Keratinocyte (primary cell): Measurements from ENCODE around the gene PLCD4.

ENCODE experiments used
- CTCF ChIP-seq, 3 experiments: IDR thresholded peaks in 1 of 3; conservative IDR thresholded peaks in 1 of 3; optimal IDR thresholded peaks in 1 of 3; 2 replicates in 2 of 3; 3 replicates in 1 of 3; pipeline versions ENCODE3 to v1.5.1; 2011; ENCODE audit warnings: low read length in 3 of 3, mild to moderate bottlenecking in 3 of 3, moderate library complexity in 2 of 3, control low read depth in 1 of 3, inconsistent platforms in 1 of 3; ENCODE audit not compliant: insufficient read depth in 2 of 3; ENCODE audit errors: extremely low read depth in 1 of 3
- EZH2 ChIP-seq: IDR thresholded peaks from one replicate; pipeline ENCODE4 v1.6.1; 2012; ENCODE audit warnings: inconsistent platforms, mild to moderate bottlenecking, low read length, moderate library complexity

- TF ChIP-seq CTCF (optimal IDR thresholded peaks at IDR 0.05 in 1 of 3, IDR thresholded peaks at IDR 0.05 in 1 of 3, conservative IDR thresholded peaks at IDR 0.05 in 1 of 3; ENCODE audit: extremely low read depth in 1 of 3, insufficient read depth in 2 of 3, low read length in 3 of 3) (no peak), EZH2 (no peak)
These were observed 8.2 kb downstream of the PLCD4 start for GRCh38 chr2:218615868-218616315.
